ENCODE measurements around the gene ADAMTS2.

ADAMTS2 gene

GRCh38 chr5:179375831-179376365 is 30.6 kb upstream of the ADAMTS2 start:
- no peak for TF ChIP-seq ZNF274 (IDR thresholded peaks at IDR 0.05; ENCODE audit: low read depth, low read length)
- H3K4me3 ChIP-seq (ENCODE audit: low read length), result no peak overlapping the region

- H3K4me3 ChIP-seq (ENCODE audit: low read length), result no peak overlapping the region
- TF ChIP-seq ZNF274 (IDR thresholded peaks at IDR 0.05; ENCODE audit: low read depth, low read length), result no peak
Observed at GRCh38 chr5:179375236-179375685, 30.0 kb upstream of the ADAMTS2 start.

GRCh38 chr5:179374506-179375235 is 29.4 kb upstream of the ADAMTS2 start:
- no peak overlapping the region for H3K4me3 ChIP-seq (ENCODE audit: low read length)
- no peak for TF ChIP-seq ZNF274 (IDR thresholded peaks at IDR 0.05; ENCODE audit: low read depth, low read length)

- H3K4me3 ChIP-seq (ENCODE audit: low read length), result no peak overlapping the region
- no peak for TF ChIP-seq ZNF274 (IDR thresholded peaks at IDR 0.05; ENCODE audit: low read depth, low read length)
Observed at GRCh38 chr5:179373961-179374505, 28.8 kb upstream of the ADAMTS2 start.

- TF ChIP-seq ZNF274 (IDR thresholded peaks at IDR 0.05; ENCODE audit: low read depth, low read length), result no peak
- no peak overlapping the region for H3K4me3 ChIP-seq (ENCODE audit: low read length)
Observed at GRCh38 chr5:179373101-179373934, 28.1 kb upstream of the ADAMTS2 start.

- H3K4me3 ChIP-seq (ENCODE audit: low read length), result no peak overlapping the region
- no peak for TF ChIP-seq ZNF274 (IDR thresholded peaks at IDR 0.05; ENCODE audit: low read depth, low read length)
Observed at GRCh38 chr5:179371681-179372680, 26.7 kb upstream of the ADAMTS2 start.

GRCh38 chr5:179371121-179371510 is 25.9 kb upstream of the ADAMTS2 start:
- TF ChIP-seq ZNF274 (IDR thresholded peaks at IDR 0.05; ENCODE audit: low read depth, low read length), result no peak
- H3K4me3 ChIP-seq (ENCODE audit: low read length), result no peak overlapping the region

GRCh38 chr5:179370490-179371120 is 25.3 kb upstream of the ADAMTS2 start:
- no peak overlapping the region for H3K4me3 ChIP-seq (ENCODE audit: low read length)
- no peak for TF ChIP-seq ZNF274 (IDR thresholded peaks at IDR 0.05; ENCODE audit: low read depth, low read length)

GRCh38 chr5:179369530-179369884 is 24.2 kb upstream of the ADAMTS2 start:
- no peak for TF ChIP-seq ZNF274 (IDR thresholded peaks at IDR 0.05; ENCODE audit: low read depth, low read length)
- H3K4me3 ChIP-seq (ENCODE audit: low read length), result no peak overlapping the region

- TF ChIP-seq ZNF274 (IDR thresholded peaks at IDR 0.05; ENCODE audit: low read depth, low read length), result no peak
Observed at GRCh38 chr5:179368806-179369529, 23.7 kb upstream of the ADAMTS2 start.

GRCh38 chr5:179368126-179368805 is 23.0 kb upstream of the ADAMTS2 start:
- TF ChIP-seq ZNF274 (IDR thresholded peaks at IDR 0.05; ENCODE audit: low read depth, low read length), result no peak
- H3K4me3 ChIP-seq (ENCODE audit: low read length), result no peak overlapping the region

More at GRCh38 chr5:179368806-179369529, 23.7 kb upstream of the ADAMTS2 start:
- H3K4me3 ChIP-seq (ENCODE audit: low read length), result no peak overlapping the region

GRCh38 chr5:179367491-179367890 is 22.2 kb upstream of the ADAMTS2 start:
- TF ChIP-seq ZNF274 (IDR thresholded peaks at IDR 0.05; ENCODE audit: low read depth, low read length), result no peak
- no peak overlapping the region for H3K4me3 ChIP-seq (ENCODE audit: low read length)

Measured in GM08714 (cell line).